Liver (tissue), 9 donors: ENCODE measurements around the gene KAZN. TPM values are rescaled to one million over a fixed set of nuclear protein-coding genes. Genes with fewer than 3 reads are reported as not detected.

ENCODE experiments used
- DNase-seq: peaks from one replicate; pipeline ENCODE4 v3.0.0-alpha.2; 2017; ENCODE audit warnings: low spot score
- H3K27ac ChIP-seq, 2 donors: one replicate each; pipeline ENCODE4 v1.7.0; 2013; ENCODE audit warnings: inconsistent platforms in 2 of 2, low read length in 2 of 2, control low read depth in 1 of 2, low read depth in 1 of 2, mild to moderate bottlenecking in 1 of 2
- H3K27me3 ChIP-seq, 4 donors: one replicate each; pipeline versions ENCODE4 v1.6.1 to v1.7.0; 2013; ENCODE audit warnings: low read length in 3 of 4, inconsistent platforms in 1 of 4, mild to moderate bottlenecking in 1 of 4, moderate library complexity in 1 of 4; ENCODE audit not compliant: control insufficient read depth in 4 of 4, insufficient read depth in 4 of 4
- H3K36me3 ChIP-seq, 4 donors: one replicate each; pipeline versions ENCODE4 v1.6.1 to v1.7.0; 2013; ENCODE audit warnings: low read length in 3 of 4, mild to moderate bottlenecking in 3 of 4, low read depth in 1 of 4, moderate library complexity in 1 of 4; ENCODE audit not compliant: control insufficient read depth in 4 of 4, insufficient read depth in 3 of 4
- H3K4me1 ChIP-seq, 4 donors: one replicate each; pipeline versions ENCODE4 v1.6.1 to v1.7.0; 2013; ENCODE audit warnings: low read length in 3 of 4, mild to moderate bottlenecking in 3 of 4, moderate library complexity in 1 of 4; ENCODE audit not compliant: control insufficient read depth in 4 of 4, insufficient read depth in 4 of 4
- H3K4me3 ChIP-seq, 3 donors: one replicate each; pipeline versions ENCODE4 v1.6.1 to v1.7.0; 2013; ENCODE audit warnings: low read length in 3 of 3, control low read depth in 1 of 3, low read depth in 1 of 3, mild to moderate bottlenecking in 1 of 3
- H3K9ac ChIP-seq, 2 donors: one replicate each; pipeline ENCODE4 v1.7.0; 2013; ENCODE audit warnings: low read length in 2 of 2, mild to moderate bottlenecking in 2 of 2, moderate library complexity in 2 of 2, control low read depth in 1 of 2, low read depth in 1 of 2
- H3K9me3 ChIP-seq, 4 donors: one replicate each; pipeline versions ENCODE4 v1.6.1 to v1.7.0; 2013; ENCODE audit warnings: low read length in 3 of 4; ENCODE audit not compliant: control insufficient read depth in 4 of 4
- FOXA1 ChIP-seq: IDR thresholded peaks from 2 replicates; pipeline ENCODE4 v1.6.1; 2016; ENCODE audit warnings: antibody characterized with exemption
- FOXA2 ChIP-seq: IDR thresholded peaks from 2 replicates; pipeline ENCODE4 v1.6.1; 2016; ENCODE audit warnings: antibody characterized with exemption
- GABPA ChIP-seq, 2 donors: IDR thresholded peaks in 1 of 2; conservative IDR thresholded peaks in 1 of 2; 2 replicates each; pipeline ENCODE4 v1.6.1; 2016; ENCODE audit warnings: antibody characterized with exemption in 2 of 2, mild to moderate bottlenecking in 1 of 2, moderate library complexity in 1 of 2
- JUND ChIP-seq, 2 donors: IDR thresholded peaks; 2 replicates each; pipeline ENCODE4 v1.6.1; 2016; ENCODE audit warnings: antibody characterized with exemption in 2 of 2
- NR2F2 ChIP-seq: IDR thresholded peaks from 2 replicates; pipeline ENCODE4 v1.6.1; 2016; ENCODE audit warnings: antibody characterized with exemption
- RAD21 ChIP-seq, 2 donors: IDR thresholded peaks; 2 replicates each; pipeline ENCODE4 v1.6.1; 2016; ENCODE audit warnings: antibody characterized with exemption in 2 of 2, mild to moderate bottlenecking in 2 of 2
- SP1 ChIP-seq: IDR thresholded peaks from 2 replicates; pipeline ENCODE4 v1.6.1; 2018; ENCODE audit warnings: antibody characterized with exemption, mild to moderate bottlenecking
- YY1 ChIP-seq: IDR thresholded peaks from 2 replicates; pipeline ENCODE4 v1.6.1; 2016; ENCODE audit warnings: antibody characterized with exemption, mild to moderate bottlenecking
- WGBS: extraction: QIAGEN DNeasy Blood & Tissue Kit; methylation state at CpG from one replicate; pipeline ENCODE4 v1.1.7; 2013; 5-methylcytosine and 5-hydroxymethylcytosine counted together
- polyA plus RNA-seq, 2 donors: library from polyadenylated mRNA; stranded (reverse) in 1 of 2; unstranded in 1 of 2; fragments of 200-250 nt in 1 of 2; fragments of >200 nt in 1 of 2; fragmentation: Nextera tagmentation in 1 of 2; extraction: Ambion mirVana in 1 of 2; gene quantifications; one replicate each; pipeline versions ENCODE4 v1.2.1 to v1.2.3, GENCODE V29; 2013 to 2015
- total RNA-seq, 2 donors: library from RNA; depleted of rRNA; stranded (reverse); fragments of >200 nt; gene quantifications; one replicate each; pipeline ENCODE4 v1.2.3, GENCODE V29; 2014
- TF ChIP-seq, protein P1 (sequence below): fragments of 150-350 bp; IDR thresholded peaks from 2 replicates; pipeline ENCODE4 v1.5.1; 2017; ENCODE audit warnings: improper control_type of control experiment, low read depth, low read length; ENCODE audit not compliant: missing input control
- TF ChIP-seq, protein P2 (sequence below): IDR thresholded peaks from 2 replicates; pipeline ENCODE4 v1.6.1; 2016; ENCODE audit warnings: antibody characterized with exemption, mild to moderate bottlenecking
- TF ChIP-seq, protein P3 (sequence below): IDR thresholded peaks from 2 replicates; pipeline ENCODE4 v1.6.1; 2016; ENCODE audit warnings: antibody characterized with exemption
- donor health status: healthy.
- donor health status: healthy.
- donor health status: healthy.
- donor health status: healthy.
- donor health status: healthy.

The KAZN gene
- total and polyA plus RNA-seq, 4 donors: 1.9 to 6.9 (median 2.4) TPM

DNA sequence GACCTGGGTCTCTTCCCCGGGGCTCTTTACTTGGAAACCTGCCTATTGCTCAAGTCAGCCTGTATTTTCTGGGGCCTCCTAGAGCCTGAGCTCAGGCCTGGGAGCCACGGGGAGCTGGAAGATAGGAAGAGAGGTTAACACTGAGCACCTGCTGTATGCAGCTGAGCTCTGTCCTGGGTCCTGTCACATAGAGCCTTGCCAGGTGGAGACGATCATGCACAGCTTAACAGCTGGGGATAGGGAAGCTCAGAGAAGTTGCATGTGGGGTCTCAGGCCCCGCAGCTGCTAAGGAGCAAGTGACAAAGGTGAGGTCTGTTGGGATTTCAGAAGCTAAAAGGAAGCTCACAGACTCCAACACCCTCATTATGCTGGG lies 427.6 kb downstream of the KAZN start (continued):
- TF ChIP-seq, protein P1, sequence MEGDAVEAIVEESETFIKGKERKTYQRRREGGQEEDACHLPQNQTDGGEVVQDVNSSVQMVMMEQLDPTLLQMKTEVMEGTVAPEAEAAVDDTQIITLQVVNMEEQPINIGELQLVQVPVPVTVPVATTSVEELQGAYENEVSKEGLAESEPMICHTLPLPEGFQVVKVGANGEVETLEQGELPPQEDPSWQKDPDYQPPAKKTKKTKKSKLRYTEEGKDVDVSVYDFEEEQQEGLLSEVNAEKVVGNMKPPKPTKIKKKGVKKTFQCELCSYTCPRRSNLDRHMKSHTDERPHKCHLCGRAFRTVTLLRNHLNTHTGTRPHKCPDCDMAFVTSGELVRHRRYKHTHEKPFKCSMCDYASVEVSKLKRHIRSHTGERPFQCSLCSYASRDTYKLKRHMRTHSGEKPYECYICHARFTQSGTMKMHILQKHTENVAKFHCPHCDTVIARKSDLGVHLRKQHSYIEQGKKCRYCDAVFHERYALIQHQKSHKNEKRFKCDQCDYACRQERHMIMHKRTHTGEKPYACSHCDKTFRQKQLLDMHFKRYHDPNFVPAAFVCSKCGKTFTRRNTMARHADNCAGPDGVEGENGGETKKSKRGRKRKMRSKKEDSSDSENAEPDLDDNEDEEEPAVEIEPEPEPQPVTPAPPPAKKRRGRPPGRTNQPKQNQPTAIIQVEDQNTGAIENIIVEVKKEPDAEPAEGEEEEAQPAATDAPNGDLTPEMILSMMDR: no peak

DNA sequence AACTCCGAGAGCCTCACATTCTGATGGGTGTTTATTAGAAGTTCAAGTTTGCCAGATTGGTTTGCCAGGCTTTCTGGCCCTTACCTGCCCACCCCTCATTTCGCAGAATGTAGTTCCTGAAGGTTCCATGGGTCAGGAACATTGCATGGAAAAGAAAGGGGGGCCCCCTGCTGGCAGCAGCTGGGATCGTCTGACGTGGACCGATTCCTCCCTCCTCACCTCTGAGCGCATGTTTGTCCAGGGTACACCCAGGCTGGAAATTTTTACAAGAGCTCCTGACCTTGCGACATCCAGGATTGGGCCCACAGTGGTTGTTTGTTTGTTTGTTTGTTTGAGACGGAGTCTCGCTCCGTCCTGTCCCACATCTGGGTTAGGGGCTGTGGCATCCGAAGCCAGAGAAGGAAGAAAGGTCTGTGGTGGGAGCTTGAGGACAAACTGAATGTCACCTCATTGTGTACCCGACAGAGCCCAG lies 429.1 kb downstream of the KAZN start:
- Histone ChIP-seq H3K9me3 (no peaks in the 10 kb centered on the region), H3K4me3 (no peak overlapping the region), H3K27ac (no peak overlapping the region), H3K27me3 (no peaks in the 10 kb centered on the region), H3K36me3 (no peaks in the 10 kb centered on the region), H3K9ac (no peak overlapping the region), H3K4me1 (peaks cover 0 to 11% (median 5%) of the 10 kb centered on the region in 4 donors)
- peak; percentile 79 for DNase-seq
- no peak for TF ChIP-seq FOXA1
- TF ChIP-seq YY1: no peak
- TF ChIP-seq JUND (IDR thresholded peaks at IDR 0.05): no peak
- TF ChIP-seq, protein P2, sequence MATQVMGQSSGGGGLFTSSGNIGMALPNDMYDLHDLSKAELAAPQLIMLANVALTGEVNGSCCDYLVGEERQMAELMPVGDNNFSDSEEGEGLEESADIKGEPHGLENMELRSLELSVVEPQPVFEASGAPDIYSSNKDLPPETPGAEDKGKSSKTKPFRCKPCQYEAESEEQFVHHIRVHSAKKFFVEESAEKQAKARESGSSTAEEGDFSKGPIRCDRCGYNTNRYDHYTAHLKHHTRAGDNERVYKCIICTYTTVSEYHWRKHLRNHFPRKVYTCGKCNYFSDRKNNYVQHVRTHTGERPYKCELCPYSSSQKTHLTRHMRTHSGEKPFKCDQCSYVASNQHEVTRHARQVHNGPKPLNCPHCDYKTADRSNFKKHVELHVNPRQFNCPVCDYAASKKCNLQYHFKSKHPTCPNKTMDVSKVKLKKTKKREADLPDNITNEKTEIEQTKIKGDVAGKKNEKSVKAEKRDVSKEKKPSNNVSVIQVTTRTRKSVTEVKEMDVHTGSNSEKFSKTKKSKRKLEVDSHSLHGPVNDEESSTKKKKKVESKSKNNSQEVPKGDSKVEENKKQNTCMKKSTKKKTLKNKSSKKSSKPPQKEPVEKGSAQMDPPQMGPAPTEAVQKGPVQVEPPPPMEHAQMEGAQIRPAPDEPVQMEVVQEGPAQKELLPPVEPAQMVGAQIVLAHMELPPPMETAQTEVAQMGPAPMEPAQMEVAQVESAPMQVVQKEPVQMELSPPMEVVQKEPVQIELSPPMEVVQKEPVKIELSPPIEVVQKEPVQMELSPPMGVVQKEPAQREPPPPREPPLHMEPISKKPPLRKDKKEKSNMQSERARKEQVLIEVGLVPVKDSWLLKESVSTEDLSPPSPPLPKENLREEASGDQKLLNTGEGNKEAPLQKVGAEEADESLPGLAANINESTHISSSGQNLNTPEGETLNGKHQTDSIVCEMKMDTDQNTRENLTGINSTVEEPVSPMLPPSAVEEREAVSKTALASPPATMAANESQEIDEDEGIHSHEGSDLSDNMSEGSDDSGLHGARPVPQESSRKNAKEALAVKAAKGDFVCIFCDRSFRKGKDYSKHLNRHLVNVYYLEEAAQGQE: no peak
- TF ChIP-seq, protein P3, sequence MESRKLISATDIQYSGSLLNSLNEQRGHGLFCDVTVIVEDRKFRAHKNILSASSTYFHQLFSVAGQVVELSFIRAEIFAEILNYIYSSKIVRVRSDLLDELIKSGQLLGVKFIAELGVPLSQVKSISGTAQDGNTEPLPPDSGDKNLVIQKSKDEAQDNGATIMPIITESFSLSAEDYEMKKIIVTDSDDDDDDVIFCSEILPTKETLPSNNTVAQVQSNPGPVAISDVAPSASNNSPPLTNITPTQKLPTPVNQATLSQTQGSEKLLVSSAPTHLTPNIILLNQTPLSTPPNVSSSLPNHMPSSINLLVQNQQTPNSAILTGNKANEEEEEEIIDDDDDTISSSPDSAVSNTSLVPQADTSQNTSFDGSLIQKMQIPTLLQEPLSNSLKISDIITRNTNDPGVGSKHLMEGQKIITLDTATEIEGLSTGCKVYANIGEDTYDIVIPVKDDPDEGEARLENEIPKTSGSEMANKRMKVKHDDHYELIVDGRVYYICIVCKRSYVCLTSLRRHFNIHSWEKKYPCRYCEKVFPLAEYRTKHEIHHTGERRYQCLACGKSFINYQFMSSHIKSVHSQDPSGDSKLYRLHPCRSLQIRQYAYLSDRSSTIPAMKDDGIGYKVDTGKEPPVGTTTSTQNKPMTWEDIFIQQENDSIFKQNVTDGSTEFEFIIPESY: no peak
- TF ChIP-seq SP1: no peak
- peak; percentile 78 to 83 for TF ChIP-seq RAD21 (IDR thresholded peaks at IDR 0.05)
- TF ChIP-seq, protein P1: peak; percentile 74
- TF ChIP-seq FOXA2: no peak
- no peak for TF ChIP-seq NR2F2
- TF ChIP-seq GABPA (IDR thresholded peaks at IDR 0.05 in 1 of 2, conservative IDR thresholded peaks at IDR 0.05 in 1 of 2): no peak
- WGBS: 34% methylated on average over 12 of the region's 12 CpGs
